Measurements from ENCODE around the gene CDH23.

DNA sequence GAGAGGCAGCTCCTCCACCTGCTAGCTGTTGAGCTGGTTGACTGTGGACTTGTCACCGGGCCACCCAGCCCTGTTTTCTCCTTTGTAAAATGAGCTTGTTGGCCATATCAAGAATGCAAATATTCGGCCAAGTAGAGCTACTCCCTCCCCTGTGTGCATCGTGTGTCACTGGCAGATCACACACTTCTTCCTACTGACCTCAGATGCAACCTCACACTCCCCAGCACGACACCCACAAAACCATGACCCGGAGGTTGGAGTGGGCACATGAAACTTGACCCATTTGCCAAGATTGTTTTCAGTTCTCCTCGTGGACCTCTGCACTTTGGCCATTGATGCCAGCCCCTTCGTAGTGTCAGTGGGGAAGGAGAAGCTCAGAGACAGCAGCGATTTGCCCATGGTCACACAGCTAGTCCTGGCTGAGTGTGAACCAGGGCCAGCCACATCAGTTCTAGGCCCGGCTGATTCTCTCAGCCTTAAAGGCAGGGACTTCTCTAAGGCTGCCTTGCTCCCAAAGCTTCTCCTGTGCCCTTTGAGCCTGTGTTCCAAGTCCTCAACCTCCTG, 101.1 kb downstream of the CDH23 start:
- TF ChIP-seq, protein P1, sequence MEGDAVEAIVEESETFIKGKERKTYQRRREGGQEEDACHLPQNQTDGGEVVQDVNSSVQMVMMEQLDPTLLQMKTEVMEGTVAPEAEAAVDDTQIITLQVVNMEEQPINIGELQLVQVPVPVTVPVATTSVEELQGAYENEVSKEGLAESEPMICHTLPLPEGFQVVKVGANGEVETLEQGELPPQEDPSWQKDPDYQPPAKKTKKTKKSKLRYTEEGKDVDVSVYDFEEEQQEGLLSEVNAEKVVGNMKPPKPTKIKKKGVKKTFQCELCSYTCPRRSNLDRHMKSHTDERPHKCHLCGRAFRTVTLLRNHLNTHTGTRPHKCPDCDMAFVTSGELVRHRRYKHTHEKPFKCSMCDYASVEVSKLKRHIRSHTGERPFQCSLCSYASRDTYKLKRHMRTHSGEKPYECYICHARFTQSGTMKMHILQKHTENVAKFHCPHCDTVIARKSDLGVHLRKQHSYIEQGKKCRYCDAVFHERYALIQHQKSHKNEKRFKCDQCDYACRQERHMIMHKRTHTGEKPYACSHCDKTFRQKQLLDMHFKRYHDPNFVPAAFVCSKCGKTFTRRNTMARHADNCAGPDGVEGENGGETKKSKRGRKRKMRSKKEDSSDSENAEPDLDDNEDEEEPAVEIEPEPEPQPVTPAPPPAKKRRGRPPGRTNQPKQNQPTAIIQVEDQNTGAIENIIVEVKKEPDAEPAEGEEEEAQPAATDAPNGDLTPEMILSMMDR (IDR thresholded peaks at IDR 0.05): no peak
- TF ChIP-seq POLR2A (IDR thresholded peaks at IDR 0.05): no peak
